Panc1 (cell line): ENCODE data around the gene PELI1. TPM values are rescaled to one million over a fixed set of nuclear protein-coding genes. Genes with fewer than 3 reads are reported as not detected.

Source experiments
- ATAC-seq: fragments of 200-7000 bp; cut with Tn5 transposase; 2 replicates; pipeline ENCODE4 v1.9.1; 2020; ENCODE audit warnings: mild to moderate bottlenecking, moderate library complexity
- BruUV-seq: library from RNA; stranded (reverse); fragments of 400-500 nt; replicated peaks from 2 replicates; lab custom pipeline; 2021; lab: Mats Ljungman, UMichigan
- CTCF ChIA-PET: fragments of 300-600 bp; sonication (Branson Sonifier 250); formaldehyde crosslinking; loops from one replicate; lab custom pipeline; 2022; ENCODE audit warnings: antibody characterized with exemption; lab: Charles Lee
- POLR2A ChIA-PET: fragments of 300-600 bp; sonication (Branson Sonifier 250); formaldehyde crosslinking; loops from one replicate; lab custom pipeline; 2022; ENCODE audit warnings: antibody characterized with exemption; lab: Charles Lee
- DNase-seq: peaks from one replicate; pipeline ENCODE4 v3.0.0-alpha.2; 2010; ENCODE audit warnings: low read depth, low spot score
- H3K27ac ChIP-seq: 2 replicates; pipeline ENCODE4 v1.5.1; 2011; ENCODE audit warnings: mild to moderate bottlenecking, low read length, inconsistent platforms
- H3K27me3 ChIP-seq: fragments of 200-500 bp; sonication (Bioruptor generic); 2 replicates; pipeline ENCODE4 v1.6.0; 2014; ENCODE audit warnings: low read length, inconsistent platforms; ENCODE audit not compliant: control insufficient read depth, insufficient read depth
- H3K36me3 ChIP-seq: fragments of 200-500 bp; sonication (Bioruptor generic); 2 replicates; pipeline ENCODE4 v1.5.1; 2014; ENCODE audit warnings: inconsistent platforms, mild to moderate bottlenecking, low read length, moderate library complexity; ENCODE audit not compliant: control insufficient read depth, insufficient read depth
- H3K4me1 ChIP-seq: 2 replicates; pipeline ENCODE4 v1.5.1; 2011; ENCODE audit warnings: inconsistent platforms, mild to moderate bottlenecking, low read length, moderate library complexity; ENCODE audit not compliant: control insufficient read depth, insufficient read depth
- H3K4me3 ChIP-seq, 2 experiments: 2 replicates each; pipeline ENCODE4 v1.5.1; 2011 to 2012; ENCODE audit warnings: low read depth in 2 of 2, low read length in 2 of 2, mild to moderate bottlenecking in 2 of 2, inconsistent platforms in 1 of 2, moderate library complexity in 1 of 2
- H3K9me3 ChIP-seq: fragments of 200-500 bp; sonication (Bioruptor generic); 2 replicates; pipeline ENCODE4 v1.5.1; 2014; ENCODE audit warnings: low read depth, mild to moderate bottlenecking, inconsistent platforms, low read length, moderate library complexity; ENCODE audit not compliant: control insufficient read depth, insufficient read depth
- CTCF ChIP-seq: fragments of 450-650 bp; IDR thresholded peaks from 2 replicates; pipeline ENCODE4 v1.5.1; 2017; ENCODE audit warnings: mild to moderate bottlenecking
- POLR2AphosphoS5 ChIP-seq: IDR thresholded peaks from 2 replicates; pipeline ENCODE4 v1.6.1; 2012; ENCODE audit warnings: mild to moderate bottlenecking, low read depth, low read length, moderate library complexity
- SIN3A ChIP-seq: IDR thresholded peaks from 2 replicates; pipeline ENCODE4 v1.6.1; 2012; ENCODE audit warnings: low read depth, mild to moderate bottlenecking, low read length, moderate library complexity, borderline replicate concordance; ENCODE audit not compliant: insufficient read depth
- TCF7L2 ChIP-seq: IDR thresholded peaks from 2 replicates; pipeline ENCODE4 v1.6.1; 2011; ENCODE audit warnings: mild to moderate bottlenecking, low read depth, low read length, inconsistent platforms
- in situ Hi-C: cut with HindIII; loops from 2 replicates; pipeline ENCODE4 v1.10.0; 2016; ENCODE audit warnings: low sequenced_read_pairs, low pct_unique_long_range_greater_than_20kb
- intact Hi-C: fragments of 100-400 bp; cut with micrococcal nuclease; formaldehyde crosslinking; loops from one replicate; pipeline ENCODE4 v1.10.0; 2022; ENCODE audit not compliant: unreplicated experiment
- total RNA-seq: library from RNA; stranded (reverse); gene quantifications from one replicate; pipeline ENCODE4 v1.2.1, GENCODE V29; 2021; ENCODE audit not compliant: unreplicated experiment
- TF ChIP-seq, protein P1 (sequence below), 2 experiments: IDR thresholded peaks; 2 replicates each; pipeline ENCODE4 v1.6.1; 2011 to 2012; ENCODE audit warnings: low read depth in 2 of 2, control low read depth in 1 of 2, low read length in 1 of 2, mild to moderate bottlenecking in 1 of 2, moderate library complexity in 1 of 2; ENCODE audit not compliant: insufficient read depth in 1 of 2

Gene PELI1
- total RNA-seq, 1 experiment from 2014 or later = 6.7 TPM

DNA sequence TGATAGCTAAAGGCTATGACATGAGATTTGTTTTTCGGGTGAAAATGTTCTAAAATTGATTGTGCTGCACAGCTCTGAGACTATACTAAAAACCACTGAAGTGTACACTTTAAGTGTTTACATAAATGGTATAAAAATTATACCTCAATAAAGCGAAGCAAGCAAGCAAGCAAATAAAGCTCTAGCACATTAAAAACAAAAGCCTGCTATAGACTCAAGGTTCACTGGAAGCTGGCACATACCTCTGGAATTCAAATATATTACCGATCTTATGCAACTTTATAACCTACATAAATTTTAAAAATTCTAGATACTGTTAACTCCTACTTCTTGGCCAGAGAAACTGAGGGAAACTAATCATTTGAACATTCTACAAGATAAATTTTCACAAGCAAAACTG, 20.1 kb downstream of the PELI1 start:
- ChIA-PET CTCF (no interaction called here), POLR2A (no interaction called here)
- in situ Hi-C loops = no loop called here
- Histone ChIP-seq H3K27me3 (no peaks in the 10 kb centered on the region), H3K27ac (no peak overlapping the region), H3K4me1 (no peaks in the 10 kb centered on the region; the same call in 1 of the 2 replicates), H3K4me3 (no peak overlapping the region), H3K36me3 (no peaks in the 10 kb centered on the region), H3K9me3 (no peaks in the 10 kb centered on the region)
- TF ChIP-seq POLR2AphosphoS5 = no peak
- TF ChIP-seq TCF7L2 = no peak
- TF ChIP-seq CTCF = no peak
- TF ChIP-seq, protein P1, sequence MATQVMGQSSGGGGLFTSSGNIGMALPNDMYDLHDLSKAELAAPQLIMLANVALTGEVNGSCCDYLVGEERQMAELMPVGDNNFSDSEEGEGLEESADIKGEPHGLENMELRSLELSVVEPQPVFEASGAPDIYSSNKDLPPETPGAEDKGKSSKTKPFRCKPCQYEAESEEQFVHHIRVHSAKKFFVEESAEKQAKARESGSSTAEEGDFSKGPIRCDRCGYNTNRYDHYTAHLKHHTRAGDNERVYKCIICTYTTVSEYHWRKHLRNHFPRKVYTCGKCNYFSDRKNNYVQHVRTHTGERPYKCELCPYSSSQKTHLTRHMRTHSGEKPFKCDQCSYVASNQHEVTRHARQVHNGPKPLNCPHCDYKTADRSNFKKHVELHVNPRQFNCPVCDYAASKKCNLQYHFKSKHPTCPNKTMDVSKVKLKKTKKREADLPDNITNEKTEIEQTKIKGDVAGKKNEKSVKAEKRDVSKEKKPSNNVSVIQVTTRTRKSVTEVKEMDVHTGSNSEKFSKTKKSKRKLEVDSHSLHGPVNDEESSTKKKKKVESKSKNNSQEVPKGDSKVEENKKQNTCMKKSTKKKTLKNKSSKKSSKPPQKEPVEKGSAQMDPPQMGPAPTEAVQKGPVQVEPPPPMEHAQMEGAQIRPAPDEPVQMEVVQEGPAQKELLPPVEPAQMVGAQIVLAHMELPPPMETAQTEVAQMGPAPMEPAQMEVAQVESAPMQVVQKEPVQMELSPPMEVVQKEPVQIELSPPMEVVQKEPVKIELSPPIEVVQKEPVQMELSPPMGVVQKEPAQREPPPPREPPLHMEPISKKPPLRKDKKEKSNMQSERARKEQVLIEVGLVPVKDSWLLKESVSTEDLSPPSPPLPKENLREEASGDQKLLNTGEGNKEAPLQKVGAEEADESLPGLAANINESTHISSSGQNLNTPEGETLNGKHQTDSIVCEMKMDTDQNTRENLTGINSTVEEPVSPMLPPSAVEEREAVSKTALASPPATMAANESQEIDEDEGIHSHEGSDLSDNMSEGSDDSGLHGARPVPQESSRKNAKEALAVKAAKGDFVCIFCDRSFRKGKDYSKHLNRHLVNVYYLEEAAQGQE (IDR thresholded peaks at IDR 0.05; ENCODE audit: insufficient read depth in 1 of 2, low read depth in 2 of 2, low read length in 1 of 2) = no peak
- TF ChIP-seq SIN3A = no peak
- no TSS peak for BruUV-seq
- DNase-seq (no peak), ATAC-seq (no peak)
- intact Hi-C loops = no loop called here

DNA sequence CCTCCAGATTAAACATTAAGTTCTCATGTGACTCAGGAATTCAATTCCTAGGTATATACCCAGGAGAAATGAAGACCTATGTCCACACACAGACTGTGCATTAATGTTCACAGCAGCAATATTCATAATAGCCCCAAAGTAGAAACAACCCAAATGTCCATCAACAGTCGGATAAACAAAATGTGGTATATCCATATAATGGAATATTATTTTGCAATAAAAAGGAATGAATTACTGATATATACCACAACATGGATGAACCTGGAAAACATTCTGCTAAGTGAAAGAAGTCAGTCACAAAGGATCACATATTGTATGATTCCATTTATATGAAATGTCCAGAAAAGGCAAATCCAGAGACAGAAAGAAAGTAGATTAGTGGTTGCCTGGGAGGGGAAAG, 20.5 kb downstream of the PELI1 start:
- intact Hi-C loops (no loop called here), in situ Hi-C loops (no loop called here)
- Histone ChIP-seq H3K27ac (no peak overlapping the region), H3K27me3 (no peaks in the 10 kb centered on the region), H3K4me3 (no peak overlapping the region), H3K4me1 (no peaks in the 10 kb centered on the region; the same call in 1 of the 2 replicates), H3K9me3 (no peaks in the 10 kb centered on the region), H3K36me3 (no peaks in the 10 kb centered on the region)
- TF ChIP-seq TCF7L2 = no peak
- TF ChIP-seq, protein P1 (IDR thresholded peaks at IDR 0.05; ENCODE audit: insufficient read depth in 1 of 2, low read depth in 2 of 2, low read length in 1 of 2) = no peak
- no peak for TF ChIP-seq SIN3A
- TF ChIP-seq POLR2AphosphoS5 = no peak
- no peak for TF ChIP-seq CTCF
- BruUV-seq = no TSS peak
- DNase-seq (no peak), ATAC-seq (no peak)
- ChIA-PET POLR2A (no interaction called here), CTCF (no interaction called here)
